ENCODE data around the gene TM4SF20.
"Not testable (repeated sequence)": the region's sequence is repeated elsewhere in the genome, so short reads cannot be mapped to it uniquely, and the experiment has no call there.

The TM4SF20 gene

DNA sequence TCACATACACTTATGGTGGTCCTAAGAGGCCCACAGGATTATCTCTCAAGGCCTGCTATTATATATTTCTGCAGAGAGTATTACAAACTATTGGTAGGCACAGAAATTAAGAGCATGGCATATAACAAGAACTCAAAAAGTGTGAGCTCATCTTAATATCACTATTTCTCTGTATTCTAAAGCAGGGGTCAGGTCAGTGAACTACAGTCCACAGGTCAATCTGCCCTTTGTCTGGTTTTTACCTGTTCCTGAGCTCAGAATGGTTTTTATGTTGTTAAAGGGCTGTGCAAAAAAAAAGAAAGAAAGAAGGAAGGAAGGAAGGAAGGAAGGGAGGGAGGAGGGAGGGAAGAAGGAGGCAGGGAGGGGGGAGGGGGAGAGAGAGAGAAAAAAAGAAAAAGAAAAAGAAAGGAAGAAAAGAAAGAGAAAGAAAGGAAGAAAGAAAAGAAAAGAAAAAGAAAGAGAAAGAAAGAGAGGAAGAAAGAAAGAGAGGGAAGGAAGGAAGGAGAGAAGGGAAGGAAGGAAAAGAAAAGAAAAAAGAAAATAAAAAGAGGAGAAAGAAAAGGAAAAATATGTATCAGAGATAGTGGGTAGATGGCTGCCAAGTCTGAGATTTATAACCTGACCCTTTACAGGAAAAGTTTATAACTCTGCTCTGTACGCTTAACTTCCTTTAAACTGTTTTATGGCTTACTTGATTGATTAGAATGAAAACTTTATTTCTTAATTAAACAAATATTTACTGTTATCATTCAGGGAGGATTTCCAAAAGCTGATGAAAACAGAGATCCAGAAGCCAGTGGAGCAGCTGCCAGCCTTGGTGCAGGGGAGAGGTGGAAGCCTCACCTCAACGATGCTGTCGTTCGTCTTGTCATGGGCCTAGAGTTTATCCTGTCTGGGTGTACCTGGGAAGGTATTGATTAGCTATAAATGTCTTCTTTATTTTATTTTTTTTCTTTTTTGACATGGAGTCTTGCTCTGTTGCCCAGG, 19.9 kb upstream of the TM4SF20 start:
- DNase-seq, result no peak

- DNase-seq, result no peak
These were observed 18.5 kb upstream of the TM4SF20 start for GRCh38 chr2:227397562-227397961.

GRCh38 chr2:227395556-227395955, 16.4 kb upstream of the TM4SF20 start:
- DNase-seq, result no peak

DNA sequence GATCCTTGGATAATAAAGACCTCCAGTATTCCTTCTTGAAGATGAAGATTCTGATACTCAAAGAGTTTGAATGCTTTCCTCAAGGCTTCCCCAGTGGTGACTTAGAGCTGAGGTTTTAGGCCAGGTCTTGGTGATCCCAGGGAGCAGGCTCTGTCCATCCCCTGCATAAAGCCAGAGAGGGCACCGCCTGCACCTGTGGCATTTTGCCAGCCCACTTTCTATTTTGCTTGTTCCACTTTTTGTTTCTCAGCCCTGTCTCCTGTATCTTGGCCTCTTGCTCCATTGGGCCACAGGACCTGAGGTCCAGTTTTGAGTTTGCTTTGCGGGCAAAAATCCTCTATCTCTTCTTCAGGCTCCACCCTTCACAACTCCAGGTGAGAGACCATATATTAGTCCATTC, 15.3 kb upstream of the TM4SF20 start:
- DNase-seq, result no peak

GRCh38 chr2:227390468-227391256, 11.6 kb upstream of the TM4SF20 start:
- no peak for DNase-seq

DNA sequence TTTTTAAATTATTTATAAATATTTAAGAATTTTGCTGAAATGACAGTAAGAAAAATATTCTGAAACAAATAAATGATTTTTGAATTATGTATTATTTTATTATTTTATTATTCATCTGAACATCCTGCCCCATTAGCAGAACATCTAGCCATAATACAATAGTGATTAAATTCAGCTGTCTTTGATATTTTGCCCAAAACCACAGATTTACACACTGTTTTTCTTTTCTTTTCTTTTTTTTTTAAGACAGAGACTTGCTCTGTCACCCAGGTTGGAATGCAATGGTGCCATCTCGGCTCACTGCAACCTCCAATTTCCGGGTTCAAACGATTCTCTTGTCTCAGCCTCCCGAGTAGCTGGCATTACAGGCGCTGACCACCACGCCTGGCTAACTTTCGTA, 10.6 kb upstream of the TM4SF20 start:
- DNase-seq, result no peak

- no peak for DNase-seq
These were observed 10.1 kb upstream of the TM4SF20 start for GRCh38 chr2:227389231-227389630.

DNA sequence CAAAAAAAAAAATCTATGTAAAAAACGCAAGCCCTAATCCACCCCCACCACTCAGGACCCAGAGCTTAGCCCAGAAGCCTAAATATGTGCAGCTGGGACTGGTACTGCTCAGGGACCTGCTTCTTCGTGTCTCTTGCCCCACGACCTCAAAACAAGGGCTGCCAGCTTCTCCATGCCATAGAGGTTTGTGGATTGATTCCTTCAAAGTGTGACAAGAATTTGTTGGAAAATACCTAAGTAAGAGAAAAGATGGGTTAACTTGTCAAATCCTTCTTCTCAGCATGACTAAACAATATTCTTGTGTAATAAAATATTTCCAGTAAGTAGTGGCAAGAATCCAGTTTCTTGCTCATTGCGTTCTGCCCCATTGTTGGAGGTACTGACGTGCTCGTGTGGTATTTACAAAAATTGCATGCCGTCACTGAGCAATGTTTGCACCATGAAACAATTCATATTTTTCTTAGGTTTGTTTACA, 9.5 kb upstream of the TM4SF20 start:
- DNase-seq, result no peak

DNA sequence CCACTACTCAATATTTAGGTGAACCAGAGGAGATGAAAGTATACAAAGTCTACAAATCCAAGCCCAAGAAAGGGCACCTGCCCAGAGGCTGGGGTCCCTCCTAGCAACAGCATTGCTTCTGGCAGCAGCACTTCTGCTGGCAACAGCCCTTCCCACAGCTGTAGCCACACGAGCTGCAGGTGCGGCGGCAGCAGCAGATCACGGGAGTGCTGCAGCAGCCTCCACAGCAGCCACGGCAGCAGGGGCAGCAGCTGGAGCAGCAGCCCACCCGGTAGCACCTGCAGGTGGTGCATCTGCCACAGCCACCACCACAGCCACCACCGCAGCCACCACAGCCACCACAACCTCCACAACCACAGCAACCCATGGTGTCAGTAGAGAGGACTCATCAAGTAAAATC, 8.5 kb upstream of the TM4SF20 start, which contains the start of gene SCYGR1:
Gene SCYGR1 (minus strand): TSS at position 367 of the 400 bp plus-strand sequence. CDS start 0 bp downstream, at position 367.
- DNase-seq, result not testable (repeated sequence)

- no peak for DNase-seq
These were observed 7.5 kb upstream of the TM4SF20 start for GRCh38 chr2:227386630-227387029.

DNA sequence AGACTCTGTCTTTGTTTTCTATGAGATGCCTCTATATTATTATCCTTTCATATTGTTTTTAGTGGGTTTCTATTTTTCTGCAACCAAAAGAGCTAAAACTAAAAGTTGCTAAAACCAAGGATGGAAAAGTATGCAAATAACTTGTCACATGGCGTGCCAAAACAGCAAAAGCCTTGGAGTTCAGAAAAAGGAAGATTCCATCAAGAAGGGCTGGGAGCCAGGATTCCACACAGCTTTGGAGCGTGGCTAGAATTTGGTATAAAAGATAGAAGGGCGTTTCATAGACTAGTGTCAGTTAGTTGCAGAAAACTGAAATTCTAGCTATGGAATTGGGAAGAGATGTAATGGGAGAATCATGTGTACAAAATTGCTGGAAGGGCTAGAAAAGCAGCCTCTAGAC, 4.6 kb upstream of the TM4SF20 start:
- no peak for DNase-seq

- DNase-seq, result not testable (repeated sequence)
These were observed 3.2 kb upstream of the TM4SF20 start for GRCh38 chr2:227382241-227382835.

DNA sequence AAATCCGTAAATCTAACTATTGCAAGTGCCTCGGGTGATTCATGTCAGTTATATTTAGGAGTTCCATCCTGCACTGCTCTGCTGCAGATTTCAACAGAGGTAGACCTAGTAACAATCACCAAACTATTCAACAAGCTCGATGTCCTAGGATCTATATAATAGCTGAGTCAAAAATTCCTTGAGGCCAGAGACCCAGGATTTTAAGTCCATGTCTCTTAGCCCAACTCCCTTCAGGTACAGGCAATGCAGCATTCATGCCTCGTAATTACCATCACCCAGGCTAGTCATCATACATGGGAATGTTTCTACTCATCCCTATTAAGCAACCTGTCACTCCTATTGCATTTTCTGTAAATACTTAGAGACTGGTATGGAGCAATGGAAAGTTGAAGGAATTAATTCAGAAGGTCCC, 729 bp downstream of the TM4SF20 start:
- no peak for DNase-seq

DNA sequence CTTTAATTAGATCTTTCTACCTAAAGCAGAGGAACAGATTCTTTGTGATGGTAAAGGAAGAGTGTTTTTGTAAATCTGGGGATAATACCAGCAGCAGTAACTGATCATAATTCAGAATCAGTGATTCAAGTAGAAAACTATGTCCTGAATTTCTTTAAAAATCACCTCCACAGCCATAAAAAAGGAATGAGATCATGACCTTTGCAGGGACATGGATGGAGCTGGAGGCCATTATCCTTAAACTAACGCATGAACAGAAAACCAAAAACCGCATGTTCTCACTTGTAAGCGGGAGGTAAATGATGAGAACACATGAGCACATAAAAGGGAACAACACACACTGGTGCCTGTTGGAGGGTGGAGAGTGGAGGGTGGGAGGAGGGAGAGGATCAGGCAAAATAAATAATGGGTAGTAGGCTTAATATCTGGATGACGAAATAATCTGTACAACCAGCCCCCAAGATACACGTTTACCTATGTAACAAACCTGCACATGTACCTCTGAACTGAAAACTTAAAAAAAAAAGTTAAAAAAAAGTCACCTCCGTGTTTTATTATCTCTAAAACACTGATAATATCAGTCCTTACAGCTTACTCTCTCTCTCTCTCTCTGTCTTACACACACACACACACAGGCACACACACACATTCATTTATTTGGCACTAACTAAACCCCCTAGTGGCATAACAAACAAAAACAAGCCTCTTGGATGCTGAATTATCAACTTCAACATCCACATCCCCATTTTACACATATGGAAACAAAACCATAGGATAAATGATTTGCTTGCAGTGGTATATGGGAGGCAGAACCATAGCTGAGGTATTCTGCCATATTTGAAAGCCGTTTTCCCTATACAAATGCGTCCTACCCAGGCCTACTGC, 1.4 kb downstream of the TM4SF20 start:
- DNase-seq, result no peak

- DNase-seq, result no peak
These were observed 2.3 kb downstream of the TM4SF20 start for GRCh38 chr2:227376656-227377396.

DNA sequence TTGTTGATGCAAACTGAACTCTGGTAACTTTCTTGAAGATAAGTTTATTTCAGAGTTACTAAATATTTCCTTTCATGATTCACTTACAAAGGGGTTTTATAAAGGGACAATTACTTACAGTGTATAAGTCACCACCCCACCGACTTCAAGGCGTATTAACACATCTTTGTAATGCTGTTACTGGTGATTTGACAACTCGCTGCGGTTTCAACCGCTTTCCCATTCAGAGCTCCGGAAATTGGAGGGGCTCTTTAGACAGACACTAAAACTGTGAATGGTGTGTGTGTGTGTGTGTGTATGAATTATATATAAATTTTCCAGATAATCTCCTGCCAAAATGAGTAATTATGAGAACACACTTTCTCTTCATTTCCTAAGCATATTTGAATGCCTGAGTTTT, 4.9 kb downstream of the TM4SF20 start:
- no peak for DNase-seq

DNA sequence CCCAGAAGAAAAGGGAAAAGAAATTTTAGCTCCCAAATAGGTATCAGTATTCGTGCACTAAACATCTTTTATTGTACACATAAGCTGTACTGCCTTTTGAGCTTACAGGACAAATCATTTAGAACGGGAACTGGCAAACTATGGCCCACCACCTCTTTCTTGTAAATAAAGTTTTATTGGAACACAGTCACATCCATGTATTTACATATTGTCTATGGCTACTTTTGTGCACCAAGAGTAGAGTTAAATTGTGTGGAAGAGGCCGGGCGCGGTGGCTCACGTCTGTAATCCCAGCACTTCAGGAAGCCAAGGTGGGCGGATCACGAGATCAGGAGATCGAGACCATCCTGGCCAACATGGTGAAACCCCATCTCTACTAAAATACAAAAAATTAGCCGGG, 5.7 kb downstream of the TM4SF20 start:
- no peak for DNase-seq

DNA sequence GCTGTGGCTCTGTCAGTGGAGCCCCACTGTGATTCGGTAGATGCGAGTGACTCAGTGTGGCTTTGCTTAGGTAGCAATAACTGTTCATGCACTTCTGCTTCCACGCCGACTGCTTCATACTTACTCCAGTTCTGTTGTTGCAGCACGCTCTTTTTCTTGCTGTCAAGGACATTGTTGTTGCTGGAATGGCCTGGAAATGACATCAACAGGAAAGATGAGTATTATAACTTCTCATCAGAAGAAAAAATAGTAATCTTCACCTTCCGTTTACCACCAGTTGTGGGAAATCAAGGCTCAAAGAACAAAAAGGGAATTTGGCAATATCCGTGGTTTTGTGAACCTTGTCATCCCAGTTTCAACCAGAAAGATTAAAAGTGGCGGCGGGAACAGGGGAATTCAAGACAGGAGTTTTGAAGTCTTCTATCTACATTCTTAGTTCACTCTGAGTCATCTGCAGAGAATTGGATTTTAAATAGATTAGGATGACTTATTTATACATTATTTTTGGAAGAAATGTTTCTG, 8.3 kb downstream of the TM4SF20 start:
- no peak for DNase-seq

DNA sequence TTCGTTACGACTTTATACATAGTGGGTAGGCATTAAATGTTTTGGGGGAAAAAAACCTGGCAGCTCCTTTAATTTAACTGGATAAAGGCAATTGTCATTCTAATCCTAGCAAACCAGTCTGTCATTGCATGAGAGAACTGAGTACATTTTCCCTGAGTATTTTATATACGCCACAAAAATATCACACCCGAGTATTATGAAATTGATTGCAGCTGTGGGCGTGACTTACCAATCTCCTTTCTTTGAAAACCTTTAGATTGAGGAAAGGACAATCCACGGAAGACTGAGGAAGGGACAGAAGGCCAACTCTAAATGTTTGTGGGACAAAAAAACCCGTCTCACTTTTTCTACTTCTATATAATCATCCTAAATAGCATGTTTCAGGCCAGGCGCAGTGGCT, 9.0 kb downstream of the TM4SF20 start:
- DNase-seq, result no peak

- no peak for DNase-seq
These were observed 10.5 kb downstream of the TM4SF20 start for GRCh38 chr2:227368574-227368973.

DNA sequence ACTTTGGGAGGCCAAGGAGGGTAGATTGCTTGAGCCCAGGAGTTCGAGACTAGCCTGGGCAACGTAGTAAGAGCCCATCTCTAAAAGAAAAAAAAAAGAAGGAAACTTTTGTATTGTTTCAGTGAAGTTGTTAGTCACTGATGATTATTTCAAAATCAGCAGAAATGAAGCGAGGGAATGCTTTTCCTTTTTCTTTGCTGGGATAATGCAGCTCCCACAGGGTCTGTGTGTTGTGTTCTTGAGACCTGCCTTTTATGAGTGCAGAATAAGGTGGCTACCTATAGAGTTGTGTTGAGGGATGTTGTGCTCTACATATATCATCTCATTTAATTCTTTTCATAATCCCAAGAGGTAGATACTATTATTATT, 11.7 kb downstream of the TM4SF20 start:
- DNase-seq, result no peak

Data from C1 segment of cervical spinal cord (tissue), 14 donors.